HG02970 (cell line): ENCODE measurements around the gene PPM1A.

Experiments used
- ATAC-seq: cut with Tn5 transposase; IDR thresholded peaks from one replicate; pipeline ENCODE4 v1.9.1; 2021; ENCODE audit warnings: mild to moderate bottlenecking, moderate library complexity, moderate number of reproducible peaks; ENCODE audit not compliant: unreplicated experiment, low FRiP score

The PPM1A gene

DNA sequence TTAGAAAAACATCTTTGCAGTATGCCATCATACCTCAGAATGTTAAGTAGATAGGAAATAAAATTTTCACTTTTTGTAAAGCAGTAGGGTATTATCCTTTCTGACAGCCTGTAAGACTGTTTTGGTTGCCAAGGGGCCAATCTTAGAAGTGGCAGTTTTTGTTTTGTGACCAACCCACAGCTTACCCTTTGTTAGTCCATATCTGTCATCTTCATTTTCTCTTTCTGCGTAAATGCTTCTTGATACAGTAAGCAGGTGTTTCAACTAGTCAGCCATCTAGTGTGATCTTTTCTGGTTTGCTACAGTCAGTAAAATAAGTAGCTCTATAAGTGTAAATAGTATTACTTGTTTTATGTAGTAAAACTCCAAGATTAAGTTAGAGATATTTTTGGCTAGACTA lies 8.8 kb downstream of the PPM1A start:
- no peak for ATAC-seq

DNA sequence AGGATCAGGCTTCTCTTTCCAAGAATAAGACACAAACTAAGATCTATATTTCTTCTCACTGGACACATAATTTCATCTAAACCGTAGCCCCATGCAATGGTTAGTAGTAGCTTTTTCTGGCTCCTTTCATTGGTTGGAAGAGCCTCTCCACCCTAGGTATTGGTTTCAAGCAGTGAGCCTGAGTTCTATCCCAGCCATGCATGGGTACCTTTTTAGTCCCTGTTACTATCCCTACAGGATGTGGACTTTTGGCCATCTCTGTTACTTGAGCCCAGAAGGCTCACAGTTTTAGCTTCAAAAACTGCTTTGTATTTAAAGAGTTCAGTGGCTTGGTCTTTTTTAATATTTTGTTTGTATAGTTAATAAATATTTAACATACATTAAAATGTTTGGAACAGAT lies 16.1 kb downstream of the PPM1A start:
- ATAC-seq: no peak

DNA sequence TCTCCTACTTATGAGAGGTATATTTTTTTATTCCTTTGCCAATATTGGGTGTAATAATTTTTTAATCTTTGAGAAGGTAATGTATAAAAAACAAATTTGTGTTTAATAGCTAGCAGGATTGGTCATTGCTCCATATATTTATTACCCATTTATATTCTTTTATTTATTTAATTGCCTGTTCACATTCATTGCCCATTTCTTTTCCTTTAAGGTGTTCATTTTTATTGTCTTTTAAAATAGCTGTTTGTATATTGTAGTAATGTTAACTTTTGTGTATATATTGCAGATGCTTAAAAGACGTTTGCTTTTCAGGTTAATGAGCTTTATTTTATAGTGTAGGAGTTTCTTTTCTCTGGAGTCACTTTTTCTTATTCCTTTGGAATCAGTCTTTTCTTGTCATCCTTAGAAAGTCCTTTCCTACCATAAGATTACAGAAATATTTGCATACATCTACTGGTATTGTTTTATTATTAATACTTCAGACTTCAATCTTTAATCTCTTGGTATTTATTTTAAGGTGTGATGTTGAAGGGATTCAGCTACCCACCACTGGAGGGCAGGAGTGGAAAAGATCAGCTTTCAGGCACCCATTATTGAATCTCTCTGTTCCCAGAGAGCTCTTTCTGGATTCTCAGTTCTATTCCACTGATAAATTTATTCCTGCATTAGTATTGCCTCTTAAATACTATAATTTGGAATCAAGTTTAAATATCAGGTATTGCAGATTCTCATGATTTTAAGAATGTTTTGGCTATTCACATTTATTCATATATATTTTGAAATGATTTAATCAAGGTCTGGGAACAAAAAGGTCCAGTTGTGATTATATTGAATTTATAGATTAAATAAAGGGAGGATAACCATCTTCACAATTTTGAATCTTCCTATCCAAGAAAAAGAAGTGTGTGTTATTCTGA lies 17.3 kb downstream of the PPM1A start:
- ATAC-seq: no peak

DNA sequence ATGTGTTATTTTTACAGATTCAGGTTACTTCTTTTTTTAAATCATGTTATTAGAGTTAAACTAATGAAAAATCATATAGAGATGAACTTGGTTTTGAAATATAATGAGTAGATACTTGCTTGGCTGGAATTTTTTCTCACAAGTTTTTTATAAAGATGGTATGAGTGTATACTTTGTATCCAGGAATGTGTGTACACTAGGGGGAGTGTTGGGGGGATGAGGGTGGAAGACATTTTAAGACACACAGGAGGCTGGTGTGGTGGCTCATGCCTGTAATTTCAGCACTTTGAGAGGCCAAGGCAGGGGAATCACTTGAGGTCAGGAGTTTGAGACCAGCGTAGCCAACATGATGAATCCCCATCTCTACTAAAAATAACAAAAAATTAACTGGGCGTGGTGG lies 23.2 kb downstream of the PPM1A start:
- ATAC-seq: no peak

DNA sequence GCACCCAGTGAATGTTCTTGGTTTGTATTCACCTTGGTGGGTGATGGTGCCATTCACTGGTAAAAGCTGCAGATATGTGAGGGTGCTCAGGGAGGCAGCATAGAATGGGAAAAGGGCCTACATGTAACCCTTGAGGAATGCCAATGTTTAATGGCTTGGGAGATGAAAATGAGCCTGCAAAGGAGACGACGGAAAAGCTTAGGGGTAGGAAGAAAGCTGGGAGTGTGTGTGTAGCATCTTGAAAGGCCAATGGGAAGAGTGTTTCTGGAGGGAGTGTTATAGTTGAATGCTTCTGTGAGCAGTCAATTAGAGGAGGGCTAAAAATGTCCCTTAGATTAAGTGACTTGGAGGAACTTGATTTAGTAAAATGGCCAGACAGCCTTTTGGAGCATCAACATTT lies 24.9 kb downstream of the PPM1A start:
- no peak for ATAC-seq

DNA sequence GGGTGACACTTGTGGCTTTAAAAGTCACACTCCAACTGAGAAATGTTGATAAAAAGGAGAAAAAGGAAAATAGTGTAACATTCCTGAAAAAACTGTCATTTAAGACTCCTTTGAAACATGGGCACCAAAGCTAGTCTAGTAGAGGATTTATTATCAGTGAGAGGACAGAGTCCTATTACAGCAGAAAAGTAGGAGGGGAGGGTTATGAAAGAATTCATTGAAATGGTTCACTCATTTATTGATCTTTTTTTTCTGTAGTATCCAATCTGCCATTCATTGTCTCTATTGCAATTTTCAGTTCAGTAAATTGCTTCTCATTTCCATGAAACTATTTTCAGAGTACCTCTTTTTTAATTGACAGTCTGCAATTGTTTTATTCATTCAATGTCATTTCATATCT lies 25.4 kb downstream of the PPM1A start:
- ATAC-seq: no peak

DNA sequence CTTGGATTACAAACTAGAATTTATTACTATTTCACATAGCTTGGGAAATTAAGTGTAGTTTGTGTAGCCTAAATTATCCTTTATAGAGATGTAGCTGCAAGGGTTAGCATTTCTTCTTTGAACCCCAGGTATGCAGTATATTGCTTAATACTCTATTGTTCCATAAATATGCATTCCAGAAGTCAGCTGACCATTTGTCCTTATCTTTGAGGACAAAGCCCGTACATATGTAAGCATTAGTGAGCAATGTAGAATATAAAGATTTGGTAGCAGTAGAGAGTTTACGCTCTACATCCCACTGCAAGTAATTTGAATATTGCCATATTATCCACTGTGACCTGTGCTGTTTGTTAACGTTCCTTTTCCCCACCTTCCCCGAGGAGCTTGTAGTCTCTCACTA lies 26.9 kb downstream of the PPM1A start:
- no peak for ATAC-seq

DNA sequence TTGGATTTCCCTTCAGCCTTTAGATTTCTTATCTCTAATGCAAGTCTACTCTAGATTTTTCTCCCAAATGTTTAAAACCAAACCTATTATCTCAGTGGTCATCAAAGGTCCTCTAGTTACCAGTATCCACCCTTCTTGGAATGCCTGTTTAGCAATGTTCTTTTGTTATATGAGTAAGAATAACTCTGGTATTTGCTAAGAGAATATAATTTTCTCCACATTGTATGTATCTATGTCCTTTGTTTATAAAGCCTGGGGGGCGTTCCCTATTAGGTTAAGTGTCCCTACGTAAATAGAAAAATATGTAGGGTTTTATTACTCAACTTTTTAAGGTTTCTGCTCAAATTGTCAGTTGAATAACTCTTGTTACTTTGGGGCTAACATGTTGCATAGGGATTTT lies 27.3 kb downstream of the PPM1A start:
- ATAC-seq: no peak

DNA sequence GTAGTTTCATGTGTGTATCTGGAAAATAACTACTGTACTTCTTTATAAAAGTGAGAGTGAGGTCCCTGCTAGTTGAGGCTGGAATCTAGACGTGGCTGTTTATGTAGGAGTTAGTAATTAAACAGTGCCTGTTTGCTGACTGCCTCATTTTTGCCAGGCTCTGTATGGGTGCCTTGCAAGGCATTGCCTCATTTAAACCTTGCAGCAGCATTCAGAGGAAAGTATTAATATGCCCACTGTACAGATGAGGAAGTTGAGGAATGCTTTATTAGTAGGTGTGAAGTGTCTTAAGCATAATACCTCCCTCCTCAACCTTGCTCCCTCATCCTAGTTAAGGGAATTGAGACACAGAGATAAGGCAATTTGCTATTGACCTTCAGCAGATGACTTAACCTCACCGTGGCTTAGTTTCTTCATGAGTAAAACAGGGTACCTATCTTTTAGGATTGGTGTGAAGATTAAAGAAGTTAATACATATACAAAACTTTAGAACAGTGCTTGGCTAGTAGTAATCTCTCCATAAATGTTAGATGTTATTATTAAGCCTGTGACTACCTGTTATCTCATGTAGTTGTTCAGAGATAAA lies 28.7 kb downstream of the PPM1A start:
- no peak for ATAC-seq

DNA sequence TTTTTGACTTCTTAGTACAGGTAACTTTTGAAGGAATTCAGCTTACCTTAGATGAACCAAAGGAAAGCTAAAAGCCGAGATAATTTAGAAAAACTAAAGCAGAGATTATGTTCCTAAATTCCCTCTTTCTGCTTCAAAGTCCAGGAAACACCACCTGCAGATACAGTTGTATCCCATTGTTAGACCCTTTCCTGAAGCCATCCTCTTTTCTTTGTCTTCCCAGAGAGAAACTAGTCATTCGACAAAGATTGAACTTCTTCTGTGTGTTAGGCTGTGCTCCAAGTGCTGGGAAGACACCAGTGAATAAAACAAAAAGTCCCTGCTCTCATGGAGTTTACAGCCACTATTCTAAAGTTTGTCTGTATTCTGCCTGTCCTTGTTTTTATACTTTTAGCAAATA lies 29.3 kb downstream of the PPM1A start:
- ATAC-seq: no peak

DNA sequence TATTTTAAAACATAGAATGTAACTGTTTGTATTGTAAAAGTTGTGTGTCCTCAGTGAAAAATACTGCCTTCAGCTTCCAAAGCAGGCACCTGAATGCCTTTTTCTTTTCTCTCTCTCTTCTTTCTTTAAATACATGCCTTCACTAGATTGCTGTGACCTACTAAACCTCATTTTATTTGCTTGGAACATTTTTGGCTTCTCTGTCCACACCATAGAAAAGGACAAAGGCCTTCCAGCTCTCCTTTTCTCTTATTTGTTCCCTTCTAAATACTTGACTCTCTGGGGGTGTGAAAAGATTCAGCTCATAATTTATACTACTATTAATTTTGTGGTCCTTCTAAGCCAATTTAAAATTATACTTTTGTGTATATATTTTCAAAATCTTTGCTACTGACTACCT lies 38.4 kb downstream of the PPM1A start:
- no peak for ATAC-seq

DNA sequence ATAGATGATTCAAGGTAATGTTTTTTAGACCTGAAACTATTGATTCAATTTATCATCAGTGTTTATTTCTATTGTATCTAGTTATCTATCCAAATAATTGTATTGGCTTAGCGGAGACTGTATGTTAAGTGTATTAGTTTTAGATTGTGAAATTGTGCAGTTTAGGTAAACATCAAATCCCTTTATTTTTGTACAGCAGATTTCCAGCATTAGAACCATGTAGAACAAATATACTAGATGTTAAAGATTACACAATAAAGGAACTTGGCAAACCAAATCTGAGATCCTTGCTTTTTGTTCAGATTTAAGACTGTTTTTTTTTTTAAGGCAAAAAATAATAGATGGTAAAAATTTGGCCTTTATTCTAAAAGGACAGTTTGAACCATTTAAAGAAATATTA lies 39.3 kb downstream of the PPM1A start:
- no peak for ATAC-seq

DNA sequence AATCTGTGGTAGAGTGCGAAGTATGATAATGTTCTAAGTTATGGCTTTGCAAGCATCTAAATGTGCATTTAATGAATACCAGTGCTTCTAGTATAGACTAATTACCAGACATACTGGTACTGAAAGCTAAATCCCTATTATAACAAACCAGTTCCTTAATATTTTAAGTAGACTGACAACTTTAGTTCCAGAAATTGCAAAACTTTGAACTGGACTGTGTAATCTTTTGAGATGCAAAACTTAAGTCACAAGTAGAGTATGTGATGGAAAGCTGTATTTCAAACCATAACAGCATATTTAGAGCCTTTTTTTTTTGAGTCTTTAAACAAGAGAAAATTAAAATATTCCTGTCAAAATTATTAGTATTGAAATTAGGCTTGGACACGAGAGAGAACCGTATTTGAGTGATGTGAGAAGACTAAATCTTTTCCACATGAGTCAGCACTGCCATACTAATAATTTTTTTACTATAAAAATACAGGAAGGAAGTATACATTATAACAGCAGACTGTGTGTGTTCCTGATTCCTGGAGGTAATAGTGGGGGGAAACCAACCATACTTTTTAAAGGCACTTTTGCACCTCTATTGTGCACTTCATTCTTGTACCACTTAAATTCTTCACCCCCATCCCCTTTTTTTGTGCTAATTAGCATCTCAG lies 45.5 kb downstream of the PPM1A start:
- ATAC-seq: no peak

DNA sequence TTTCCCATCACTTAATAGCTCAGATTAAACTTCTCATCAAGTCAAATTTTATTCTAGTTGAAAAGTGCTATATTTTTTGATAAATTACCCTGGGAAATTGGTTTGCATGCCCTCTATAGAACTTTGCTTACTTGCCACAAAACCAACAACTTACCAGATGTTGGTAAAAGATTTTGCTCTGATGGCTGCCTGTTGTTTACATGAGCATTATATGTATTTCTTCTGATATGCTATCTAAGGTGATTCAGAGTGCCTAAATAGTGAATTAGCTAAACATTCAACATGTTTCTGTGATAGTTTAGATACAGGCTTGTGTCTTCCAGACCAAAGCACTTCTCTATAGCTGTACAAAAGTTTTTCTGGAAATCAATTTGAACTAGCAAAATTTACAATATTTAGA lies 51.0 kb downstream of the PPM1A start:
- no peak for ATAC-seq

DNA sequence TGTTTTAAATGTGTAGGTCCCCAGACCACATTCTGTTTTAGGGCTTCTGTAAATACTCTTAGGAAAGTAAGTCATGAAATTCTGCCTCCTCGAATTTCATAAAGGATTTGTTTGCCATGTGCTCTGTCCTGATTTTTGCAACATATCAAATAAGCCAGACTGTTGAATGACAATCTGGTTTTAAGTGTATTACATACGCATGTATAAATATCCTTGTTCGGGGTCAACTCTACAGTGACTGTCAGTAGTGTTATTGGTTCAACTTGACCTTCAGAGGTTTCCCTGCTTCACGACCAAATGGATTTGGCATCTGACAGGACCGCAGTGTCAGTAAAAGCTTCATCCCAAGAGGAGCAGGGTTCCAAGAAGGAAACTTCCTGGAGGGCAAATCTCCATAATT lies 52.7 kb downstream of the PPM1A start:
- no peak for ATAC-seq

DNA sequence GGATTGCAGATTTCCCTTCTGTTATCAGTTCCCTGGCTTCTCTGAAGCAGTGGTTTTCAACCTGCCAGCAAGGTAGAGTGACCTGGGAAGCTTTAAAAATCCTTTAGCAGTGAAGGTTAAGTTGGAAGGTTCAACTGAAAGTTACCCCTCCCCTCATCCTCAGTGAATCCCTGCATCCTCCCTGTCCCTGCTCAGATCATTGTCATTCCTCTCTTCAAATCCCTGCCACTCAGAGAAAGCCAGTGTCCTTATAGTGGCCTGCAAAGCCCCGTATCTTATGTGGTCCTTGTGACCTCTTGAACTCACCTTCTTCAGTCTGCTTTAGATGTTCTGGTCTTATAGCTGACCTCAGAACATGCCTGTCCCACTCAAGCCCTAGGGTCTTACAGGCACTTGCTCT lies 53.6 kb downstream of the PPM1A start:
- no peak for ATAC-seq

DNA sequence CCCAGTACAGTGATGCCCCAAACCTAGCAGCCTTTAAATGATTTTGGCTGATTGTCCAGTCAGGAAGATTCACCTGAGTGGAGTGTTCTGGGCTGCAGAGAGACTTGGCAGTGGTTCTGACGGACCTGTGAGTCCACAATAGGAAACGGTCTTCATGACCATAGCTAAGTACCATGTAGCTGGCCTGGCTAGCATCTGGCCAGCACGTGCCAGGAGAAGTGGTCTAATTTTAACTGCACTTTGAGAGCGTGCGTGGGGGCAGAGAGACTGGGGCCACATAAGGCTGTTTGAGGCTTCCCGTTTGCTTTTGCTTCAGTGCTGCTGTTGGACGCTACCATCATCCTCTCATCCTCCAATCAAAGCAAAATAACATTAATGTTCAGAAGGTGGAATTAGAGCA lies 54.7 kb downstream of the PPM1A start:
- ATAC-seq: no peak

DNA sequence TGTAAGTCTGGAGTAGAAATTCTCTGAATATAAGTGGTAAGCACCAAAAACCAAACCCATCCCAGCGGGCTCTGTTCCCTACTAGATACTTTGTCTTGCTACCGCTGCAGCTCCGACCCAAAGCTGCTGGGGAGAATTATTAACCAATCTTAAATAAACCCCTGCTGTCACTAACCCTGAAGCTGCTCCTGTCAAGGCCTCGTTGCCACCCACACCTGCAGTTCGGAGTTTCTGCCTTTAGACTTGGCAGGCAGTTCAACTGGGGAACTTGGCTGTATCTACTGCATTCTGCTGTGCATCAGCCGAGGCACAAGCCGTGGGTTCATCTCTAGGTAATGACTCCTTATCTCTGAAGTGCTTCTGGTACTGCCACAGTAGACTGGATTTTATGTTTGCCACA lies 55.5 kb downstream of the PPM1A start:
- no peak for ATAC-seq

DNA sequence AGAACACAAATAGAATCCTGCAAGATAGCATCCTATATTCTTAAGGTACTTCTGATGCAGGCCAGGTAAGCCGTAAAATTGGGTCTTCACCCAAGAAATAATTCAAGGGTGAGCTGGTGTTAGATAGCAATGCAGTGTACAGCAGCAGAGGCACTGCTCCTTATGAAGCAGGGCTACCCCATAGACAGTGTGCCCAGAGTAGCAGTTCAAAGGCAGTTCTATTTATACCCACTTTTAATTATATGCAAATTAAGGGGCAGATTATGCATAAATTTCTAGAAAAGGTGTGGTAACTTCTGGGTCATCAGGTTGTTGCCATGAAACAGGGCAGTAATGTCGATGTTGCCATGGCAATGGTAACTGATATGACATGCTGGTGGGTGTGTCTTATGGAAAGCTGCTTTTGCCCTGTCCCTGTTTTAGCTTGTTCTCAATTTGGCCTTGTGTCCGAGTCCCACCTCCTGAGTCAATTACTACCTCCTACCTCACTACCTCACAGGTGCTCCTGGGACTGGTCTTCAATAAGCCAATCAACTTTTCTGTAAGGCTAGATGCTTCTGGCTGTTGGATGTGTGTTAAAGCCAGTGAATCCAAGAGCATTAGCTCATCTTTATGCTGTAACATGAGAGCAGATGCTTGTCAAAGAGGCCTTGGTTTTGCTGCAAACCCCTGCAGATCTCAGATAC lies 61.0 kb downstream of the PPM1A start:
- no peak for ATAC-seq

DNA sequence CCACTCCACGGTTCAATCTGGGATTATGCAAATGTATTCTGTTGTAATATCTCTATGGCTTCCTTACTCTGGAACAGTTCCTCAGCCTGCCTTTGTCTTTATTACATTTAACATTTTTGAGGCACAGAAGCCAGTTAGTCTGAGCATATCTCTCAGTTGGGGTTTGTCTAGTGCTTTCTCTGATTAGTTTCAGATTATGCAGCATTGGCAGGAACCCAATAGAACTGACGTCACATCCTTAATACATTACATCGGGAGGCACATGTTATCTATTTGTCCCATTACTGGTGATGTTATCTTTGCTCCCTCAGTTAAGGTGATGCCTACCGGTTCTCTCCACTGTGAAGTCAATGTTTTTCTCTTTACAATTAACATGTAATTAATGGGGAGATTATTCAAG lies 62.4 kb downstream of the PPM1A start:
- no peak for ATAC-seq

DNA sequence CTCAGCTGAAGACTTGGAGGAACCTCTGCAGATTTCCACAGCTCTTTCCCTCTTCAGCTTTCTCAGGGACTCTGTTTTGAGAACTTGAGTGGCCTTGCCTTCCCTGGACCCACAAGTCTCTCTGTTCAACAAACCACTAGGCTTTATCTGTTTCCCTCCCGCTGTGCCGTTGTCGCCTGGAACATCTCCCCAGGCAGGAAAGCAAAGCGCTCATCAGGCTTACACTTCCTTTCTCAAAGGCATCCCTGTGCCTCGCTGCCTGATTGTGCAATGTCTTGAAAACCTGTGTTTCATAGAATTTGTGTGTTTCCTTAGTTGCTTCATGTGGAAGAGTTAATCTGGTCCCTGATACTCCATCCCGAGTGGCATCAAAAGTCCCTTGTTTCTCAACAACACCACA lies 64.1 kb downstream of the PPM1A start:
- ATAC-seq: no peak
